Astrocyte of the cerebellum (primary cell): ENCODE results near the gene COX5B.

ENCODE experiments used
- DNase-seq: peaks from one replicate; pipeline ENCODE4 v3.0.0-alpha.2; 2011; ENCODE audit warnings: low read depth
- H3K4me3 ChIP-seq: 2 replicates; pipeline ENCODE4 v1.5.1; 2011; ENCODE audit warnings: mild to moderate bottlenecking, low read depth, low read length, moderate library complexity
- in situ Hi-C: cut with HindIII; loops from 2 replicates; pipeline ENCODE4 v1.10.0; 2017; ENCODE audit warnings: low sequenced_read_pairs
- TF ChIP-seq, protein P1 (sequence below): IDR thresholded peaks from 2 replicates; pipeline ENCODE4 v1.5.1; 2012; ENCODE audit warnings: low read length, low read depth, moderate library complexity, mild to moderate bottlenecking; ENCODE audit errors: missing control alignments

The COX5B gene

DNA sequence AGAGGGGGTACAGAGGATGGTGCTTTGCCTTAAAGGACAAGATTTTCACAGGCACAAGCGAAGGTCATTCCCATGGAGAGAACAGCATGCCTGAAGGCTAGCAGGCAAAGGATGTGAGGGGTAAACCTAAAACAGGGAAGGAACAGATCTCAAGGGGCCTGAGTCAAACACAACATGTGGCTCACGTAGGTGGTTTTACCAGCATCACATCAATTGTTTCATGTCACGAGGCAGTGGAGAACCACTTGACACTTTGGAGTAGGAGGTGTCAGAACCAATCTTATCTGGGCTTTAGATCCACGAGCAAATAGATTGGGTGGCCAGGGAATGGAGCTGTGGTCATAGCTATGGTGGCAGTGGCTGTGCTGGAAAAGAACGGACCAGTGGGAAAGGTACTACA, 8.4 kb downstream of the COX5B start:
- no peak for DNase-seq
- TF ChIP-seq, protein P1, sequence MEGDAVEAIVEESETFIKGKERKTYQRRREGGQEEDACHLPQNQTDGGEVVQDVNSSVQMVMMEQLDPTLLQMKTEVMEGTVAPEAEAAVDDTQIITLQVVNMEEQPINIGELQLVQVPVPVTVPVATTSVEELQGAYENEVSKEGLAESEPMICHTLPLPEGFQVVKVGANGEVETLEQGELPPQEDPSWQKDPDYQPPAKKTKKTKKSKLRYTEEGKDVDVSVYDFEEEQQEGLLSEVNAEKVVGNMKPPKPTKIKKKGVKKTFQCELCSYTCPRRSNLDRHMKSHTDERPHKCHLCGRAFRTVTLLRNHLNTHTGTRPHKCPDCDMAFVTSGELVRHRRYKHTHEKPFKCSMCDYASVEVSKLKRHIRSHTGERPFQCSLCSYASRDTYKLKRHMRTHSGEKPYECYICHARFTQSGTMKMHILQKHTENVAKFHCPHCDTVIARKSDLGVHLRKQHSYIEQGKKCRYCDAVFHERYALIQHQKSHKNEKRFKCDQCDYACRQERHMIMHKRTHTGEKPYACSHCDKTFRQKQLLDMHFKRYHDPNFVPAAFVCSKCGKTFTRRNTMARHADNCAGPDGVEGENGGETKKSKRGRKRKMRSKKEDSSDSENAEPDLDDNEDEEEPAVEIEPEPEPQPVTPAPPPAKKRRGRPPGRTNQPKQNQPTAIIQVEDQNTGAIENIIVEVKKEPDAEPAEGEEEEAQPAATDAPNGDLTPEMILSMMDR, result no peak
- in situ Hi-C loops, result no loop called here
- no peak overlapping the region for H3K4me3 ChIP-seq

DNA sequence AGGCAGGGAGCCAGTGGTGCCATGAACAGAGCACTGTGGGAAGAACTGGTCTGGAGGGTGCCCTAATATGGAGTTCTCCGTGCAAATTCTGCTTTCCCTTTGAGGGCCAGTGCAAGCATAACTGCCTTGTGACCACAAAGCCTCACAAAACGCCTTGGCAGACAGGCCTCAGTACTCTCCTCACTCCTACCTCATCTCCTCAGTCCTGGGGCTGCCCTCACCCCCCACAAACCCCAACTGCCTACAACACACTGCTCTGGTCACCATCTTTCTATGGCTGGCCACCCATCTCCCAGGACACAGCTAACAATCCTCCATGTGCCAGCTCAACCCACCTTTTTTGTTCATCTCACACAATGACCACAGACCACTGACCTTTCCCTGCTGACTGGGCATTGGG, 8.9 kb downstream of the COX5B start:
- TF ChIP-seq, protein P1, result no peak
- H3K4me3 ChIP-seq, result no peak overlapping the region
- no peak for DNase-seq
- in situ Hi-C loops, result no loop called here

DNA sequence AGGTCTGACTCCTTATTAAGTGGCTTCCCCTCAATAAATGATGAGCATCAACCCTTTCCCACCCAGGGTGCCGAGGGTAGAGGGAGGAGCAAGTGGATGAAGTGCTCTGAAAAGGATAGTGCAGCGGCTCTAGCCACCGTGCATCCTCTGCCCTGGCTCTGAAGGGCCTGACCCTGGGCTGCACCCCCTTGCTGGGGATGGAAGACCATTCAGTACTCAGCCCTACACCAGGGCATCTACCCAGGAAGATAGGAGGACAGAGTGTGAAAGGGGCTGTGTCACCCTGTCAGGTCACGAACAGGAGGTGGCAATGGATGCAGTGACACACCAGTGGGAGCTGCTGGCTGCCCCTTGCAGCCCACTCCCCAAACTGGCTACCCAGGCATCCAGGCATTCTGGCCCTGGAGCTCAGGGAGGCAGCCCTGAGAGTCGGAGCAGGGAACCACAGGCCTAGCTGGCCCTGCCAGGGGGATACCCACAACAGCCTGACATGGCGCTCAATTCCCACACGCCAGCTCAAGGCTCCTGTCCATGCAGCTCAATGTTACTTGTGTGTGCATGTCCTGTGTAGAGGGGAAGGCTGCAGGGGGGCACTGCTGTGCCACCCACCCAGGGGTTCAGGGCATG, 10.4 kb downstream of the COX5B start:
- H3K4me3 ChIP-seq, result no peak overlapping the region
- TF ChIP-seq, protein P1, result no peak
- DNase-seq, result no peak
- in situ Hi-C loops, result no loop called here

DNA sequence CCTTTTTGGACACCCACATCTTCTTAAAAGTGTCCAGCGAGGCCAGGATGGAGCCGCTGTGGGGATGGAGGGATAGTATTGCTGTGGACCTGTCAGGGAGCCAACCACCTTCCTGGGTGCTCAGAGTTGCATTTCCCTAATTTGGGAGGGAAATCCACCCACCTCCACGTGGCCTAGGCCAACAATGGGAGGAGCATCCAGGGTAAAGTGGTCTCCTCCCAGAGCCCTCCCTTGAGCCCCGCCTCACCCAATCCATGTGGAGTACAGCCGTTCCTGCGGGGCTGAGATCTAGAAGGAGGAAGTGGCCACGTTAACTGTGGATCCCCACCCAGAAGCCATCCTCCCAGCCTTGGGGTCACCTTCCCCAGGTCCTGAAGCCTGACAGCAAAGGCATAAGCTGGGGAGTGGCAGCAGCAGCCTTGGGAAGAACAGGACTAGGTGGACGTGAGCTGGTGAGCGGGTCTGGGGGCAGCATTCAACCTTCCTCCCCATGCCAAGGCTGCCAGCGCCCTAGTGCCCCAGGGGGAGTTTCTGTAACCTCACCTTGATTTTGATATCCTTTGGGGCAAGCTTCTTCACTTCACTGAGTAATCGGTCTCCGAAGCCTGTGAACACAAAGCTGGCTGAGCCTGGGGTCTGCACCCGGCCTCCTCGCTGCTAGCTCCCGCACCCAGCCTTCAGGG, 11.2 kb downstream of the COX5B start:
- TF ChIP-seq, protein P1, result no peak
- no peak overlapping the region for H3K4me3 ChIP-seq
- in situ Hi-C loops, result no loop called here
- DNase-seq, result no peak

DNA sequence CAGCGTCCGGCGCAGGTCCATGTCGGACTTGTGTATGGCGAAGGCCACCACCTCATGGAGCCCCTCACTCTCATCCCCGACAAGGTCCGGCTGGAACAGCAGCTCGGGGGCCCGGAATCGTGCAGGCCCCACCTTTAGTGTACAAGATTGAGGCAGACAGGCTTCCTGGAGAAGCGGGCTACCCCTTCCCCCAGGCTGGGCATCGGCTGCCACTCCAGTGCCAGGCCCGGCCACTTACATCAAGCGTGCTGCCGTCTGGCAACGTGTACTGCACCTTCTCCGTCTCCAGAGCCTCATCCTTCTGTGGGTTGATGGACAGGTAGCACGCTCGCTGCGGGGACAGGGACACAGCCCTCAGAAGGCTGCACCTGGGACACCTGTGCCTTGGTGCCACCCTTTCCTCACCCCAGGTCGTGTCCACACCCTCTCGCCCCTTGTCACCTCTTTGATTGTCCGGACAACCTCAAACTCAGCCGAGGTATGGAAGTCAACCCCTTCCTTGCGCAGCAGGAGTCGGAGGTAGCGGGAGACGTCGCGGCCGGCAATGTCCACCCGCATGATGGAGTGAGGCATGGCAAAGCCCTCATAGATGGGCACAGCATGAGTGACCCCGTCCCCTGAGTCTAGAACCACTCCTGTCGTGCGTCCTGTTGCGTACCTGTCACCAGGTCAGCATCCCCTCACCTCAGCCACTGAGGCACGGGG, 12.3 kb downstream of the COX5B start:
- DNase-seq, result no peak
- in situ Hi-C loops, result no loop called here
- no peak overlapping the region for H3K4me3 ChIP-seq
- TF ChIP-seq, protein P1, result no peak

DNA sequence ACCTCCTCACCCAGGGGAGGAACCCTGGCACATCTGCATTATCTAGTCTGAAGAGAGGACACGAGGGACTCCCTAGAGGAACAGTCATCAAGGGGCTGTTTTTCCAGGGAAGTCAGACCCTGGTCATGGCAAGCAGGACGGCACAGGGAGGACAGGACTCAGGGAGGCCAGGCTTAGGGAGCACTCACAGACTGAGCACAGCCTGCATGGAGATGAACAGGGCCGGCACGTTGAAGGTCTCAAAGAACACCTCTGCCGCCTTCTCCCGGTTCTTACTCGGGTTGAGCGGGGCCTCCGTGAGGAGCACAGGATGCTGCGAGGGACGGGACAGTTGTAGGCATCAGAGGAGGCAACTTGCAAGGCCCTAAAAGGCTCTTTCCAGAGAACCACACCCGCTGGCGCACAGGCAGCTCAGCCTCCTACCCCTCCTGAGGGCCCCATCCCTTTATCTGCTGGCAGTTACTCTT, 12.9 kb downstream of the COX5B start:
- no peak overlapping the region for H3K4me3 ChIP-seq
- DNase-seq, result no peak
- TF ChIP-seq, protein P1, result no peak
- in situ Hi-C loops, result no loop called here
